ENCODE measurements around the gene RRN3. TPM values are rescaled to one million over a fixed set of nuclear protein-coding genes. Genes with fewer than 3 reads are reported as not detected.

Gene RRN3
- total RNA-seq, 1 donor from 2014 or later, result 24.4 TPM

Small RNA genes within 50 kb of the gene (microRNA-seq; reads per million reads assigned to microRNA genes)
- gene MIR1972-1 (ENCODE audit: borderline number of aligned reads) (not detected), gene MIR6511B2 (ENCODE audit: borderline number of aligned reads) (not detected)

Other genes starting within 250 kb of the RRN3 start
- 119 to 145 TPM (median 143 TPM) in 3 replicates for gene NPIPA1, start 156.8 kb downstream of the RRN3 start, total RNA-seq
- 120 to 156 TPM (median 125 TPM) in 3 replicates for gene PDXDC1, start 119.2 kb downstream of the RRN3 start, total RNA-seq
- 47.4 to 50.3 TPM (median 49.3 TPM) in 3 replicates for gene NTAN1, start 38.2 kb downstream of the RRN3 start, total RNA-seq